NOMO-1 (cell line): ENCODE results near the gene USP30.

Experiments
- DNase-seq, 2 experiments: peaks; one replicate each; lab custom pipeline; 2025; ENCODE audit not compliant: unreplicated experiment in 2 of 2; lab: John Stamatoyannopoulos, UW

Gene USP30

DNA sequence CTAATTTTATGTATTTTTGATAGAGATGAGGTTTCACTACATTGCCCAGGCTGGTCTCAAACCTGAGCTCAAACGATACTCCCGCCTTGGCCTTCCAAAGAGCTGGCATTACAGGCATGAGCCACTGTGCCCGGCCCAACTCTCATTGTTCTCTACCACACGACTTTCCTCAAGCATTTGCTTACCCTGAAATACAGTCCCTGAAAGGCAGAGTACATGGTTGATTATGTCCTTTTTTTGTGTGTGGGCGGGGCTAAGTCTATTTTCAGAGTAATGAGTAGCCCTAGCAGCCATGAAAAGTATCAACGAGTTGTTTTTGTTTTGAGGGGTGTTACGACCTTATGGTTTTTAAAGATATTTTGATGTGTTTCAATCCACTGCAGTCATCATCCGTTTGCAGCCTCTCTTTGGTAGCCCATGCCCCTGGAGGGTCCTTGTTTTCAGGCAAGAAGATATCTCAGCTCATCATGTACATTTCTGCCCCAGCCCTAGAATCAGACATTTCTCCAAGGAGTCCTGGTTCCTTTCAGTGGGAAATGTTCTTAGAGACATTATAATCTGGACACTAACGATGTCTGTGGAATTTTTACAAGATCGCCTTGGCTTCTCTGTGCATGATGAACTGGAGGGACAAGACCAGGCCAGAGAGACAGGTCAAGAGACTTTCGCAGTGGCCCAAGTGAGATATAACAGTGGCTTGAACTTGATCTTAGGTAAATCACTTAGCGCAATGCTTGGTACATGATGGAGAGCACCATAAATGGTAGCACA lies 72.7 kb downstream of the USP30 start:
- DNase-seq = no peak

GRCh38 chr12:109125791-109126190 lies 73.4 kb downstream of the USP30 start:
- DNase-seq = no peak

DNA sequence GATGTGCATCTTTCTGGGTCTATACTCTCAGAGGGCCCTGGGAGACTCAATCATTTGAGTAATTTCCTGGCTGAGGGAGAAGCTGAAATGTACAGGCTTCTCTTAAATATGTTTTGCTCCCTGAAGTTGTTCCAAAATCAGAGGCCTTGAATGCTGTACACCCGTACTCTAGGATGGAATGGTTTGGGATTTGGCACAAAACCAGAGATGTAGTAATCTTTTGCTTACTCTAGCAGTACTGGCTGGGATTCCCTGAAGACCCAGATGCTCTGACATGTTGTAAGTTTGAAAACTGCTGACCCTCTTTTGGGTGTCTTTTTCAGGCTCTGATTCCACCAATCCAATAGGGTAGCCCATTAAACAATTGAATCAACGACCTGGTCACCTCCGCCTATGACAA lies 74.4 kb downstream of the USP30 start:
- no peak for DNase-seq

DNA sequence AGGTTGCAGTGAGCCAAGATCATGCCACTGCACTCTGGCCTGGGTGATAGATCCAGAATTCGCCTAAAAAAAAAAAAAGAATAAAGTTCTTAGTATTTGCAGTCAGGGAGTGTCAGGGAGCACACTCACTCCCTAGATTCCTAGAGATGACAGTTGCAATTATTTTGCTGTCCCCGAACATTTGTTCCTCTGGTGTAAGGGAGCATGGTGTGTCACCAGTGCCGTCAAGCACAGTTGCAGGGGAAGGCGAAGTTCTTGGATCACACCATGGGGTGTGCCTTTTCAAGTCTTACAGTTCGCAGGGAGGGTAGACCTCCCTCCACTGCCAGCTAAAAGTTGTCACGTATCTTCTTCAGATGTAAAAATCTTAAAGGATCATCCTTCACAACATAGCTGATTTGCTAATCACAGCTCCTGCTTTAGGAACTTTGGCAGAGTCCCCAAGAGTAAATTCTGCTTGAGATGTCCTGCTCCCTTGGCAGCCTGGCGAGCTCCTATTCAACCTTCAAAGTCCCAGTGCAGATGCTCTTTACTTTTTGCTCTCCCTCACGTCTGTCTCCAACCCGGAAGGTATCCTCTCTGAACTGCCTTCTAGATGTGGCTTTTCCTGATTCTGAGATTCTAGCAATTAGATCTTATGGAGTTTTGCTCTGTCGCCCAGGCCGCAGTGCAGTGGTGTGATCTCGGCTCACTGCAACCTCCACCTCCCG lies 75.3 kb downstream of the USP30 start:
- DNase-seq = no peak

- no peak for DNase-seq
Observed at GRCh38 chr12:109130297-109131153, 78.1 kb downstream of the USP30 start.

DNA sequence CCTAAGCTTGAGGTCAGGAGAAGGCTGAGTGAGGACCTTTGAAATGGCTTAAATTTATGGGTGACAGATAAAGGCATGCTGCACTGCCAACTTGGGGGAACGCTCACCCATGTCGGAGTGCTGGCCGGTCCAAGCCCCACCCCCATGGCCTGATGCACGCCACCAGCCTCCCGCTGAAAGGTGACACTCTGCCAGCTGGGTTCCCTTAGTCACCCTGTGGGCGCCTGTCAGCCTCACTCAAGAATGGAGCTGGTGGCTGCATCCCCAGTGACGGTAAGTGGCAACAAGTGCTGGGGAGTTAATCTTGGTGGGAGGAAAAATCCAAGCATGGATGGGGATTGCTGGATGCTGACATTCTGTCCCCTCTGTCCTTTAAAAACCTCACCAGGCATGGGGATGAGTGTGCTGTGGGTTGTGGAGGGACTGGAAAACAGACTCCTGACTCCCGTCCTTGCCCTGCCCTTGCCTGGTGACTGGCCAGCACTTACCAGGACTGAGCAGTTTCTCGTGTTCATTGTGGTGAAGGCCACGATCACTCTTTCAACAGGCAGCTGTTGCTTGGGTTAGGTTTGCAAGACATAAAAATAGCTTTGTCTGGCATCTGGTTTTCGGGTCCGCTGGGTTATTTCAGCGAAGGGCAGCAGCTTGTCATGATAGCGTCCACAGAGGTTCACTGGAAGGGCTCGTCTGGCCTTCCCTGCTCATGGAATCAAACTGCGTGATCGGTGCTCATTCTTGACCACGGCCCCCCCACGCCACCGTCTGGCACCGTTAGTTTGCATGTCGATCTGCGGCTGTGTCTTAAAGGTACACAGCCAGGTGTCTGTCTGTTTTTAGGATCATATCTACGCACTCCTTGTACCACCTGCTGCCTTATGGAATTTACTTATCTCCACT lies 79.0 kb downstream of the USP30 start:
- DNase-seq = no peak

GRCh38 chr12:109134186-109134917 lies 82.0 kb downstream of the USP30 start:
- no peak for DNase-seq

GRCh38 chr12:109137055-109137454 lies 84.7 kb downstream of the USP30 start:
- DNase-seq = no peak
